K562 (cell line): ENCODE results near the gene CDYL. TPM values are rescaled to one million over a fixed set of nuclear protein-coding genes. Genes with fewer than 3 reads are reported as not detected.

Experiments
- CHCHD3 ChIP-seq: fragments of 250-450 bp; sonication (Bioruptor Pico); IDR thresholded peaks from 2 replicates; pipeline ENCODE4 v2.1.2; 2022; ENCODE audit warnings: mild to moderate bottlenecking
- CHD7 ChIP-seq: fragments of 200-600 bp; sonication (generic); IDR thresholded peaks from one replicate; pipeline ENCODE4 v1.6.1; 2012; ENCODE audit warnings: mild to moderate bottlenecking, low read depth, low read length, inconsistent platforms
- ELF1 ChIP-seq: fragments of 200-800 bp; sonication (Bioruptor generic); IDR thresholded peaks from 2 replicates; pipeline ENCODE4 v1.6.1; 2016; ENCODE audit warnings: missing genetic modification characterization, missing compliant biosample characterization
- GABPB1 ChIP-seq: sonication (generic); formaldehyde crosslinking; IDR thresholded peaks from 2 replicates; pipeline ENCODE4 v1.8.0; 2022; ENCODE audit warnings: mild to moderate bottlenecking, missing genetic modification reagents
- ILF3 ChIP-seq: fragments of 450-650 bp; IDR thresholded peaks from 2 replicates; pipeline ENCODE4 v1.6.1; 2018; ENCODE audit warnings: antibody characterized with exemption, mild to moderate bottlenecking, moderate library complexity, borderline replicate concordance
- PHF20 ChIP-seq: fragments of 450-650 bp; IDR thresholded peaks from 2 replicates; pipeline ENCODE4 v1.6.1; 2018; ENCODE audit not compliant: partially characterized antibody
- PREB ChIP-seq: sonication (generic); formaldehyde crosslinking; IDR thresholded peaks from 2 replicates; pipeline ENCODE4 v1.8.1; 2023; ENCODE audit warnings: mild to moderate bottlenecking, missing genetic modification reagents
- TAF7 ChIP-seq: fragments of 450-650 bp; IDR thresholded peaks from 2 replicates; pipeline ENCODE4 v1.6.1; 2016; ENCODE audit warnings: missing genetic modification characterization, missing compliant biosample characterization
- ZFX ChIP-seq: sonication (generic); formaldehyde crosslinking; IDR thresholded peaks from 2 replicates; pipeline ENCODE4 v1.8.0; 2022; ENCODE audit warnings: mild to moderate bottlenecking, missing genetic modification reagents, moderate library complexity
- polyA plus RNA-seq, 8 experiments: library from polyadenylated mRNA; depleted of rRNA in 4 of 8; stranded (reverse) in 5 of 8; unstranded in 3 of 8; fragments of >200 nt; fragmentation: Nextera tagmentation in 2 of 8; fragmentation: Illumina TruSeq in 1 of 8; extraction: Ambion mirVana in 2 of 8; extraction: Trizol in 1 of 8; gene quantifications; 2 replicates each; pipeline versions ENCODE4 v1.2.1 to v1.2.3, GENCODE V29; 2011 to 2014; ENCODE audit warnings: inconsistent platforms in 1 of 8, missing spikeins in 1 of 8
- total RNA-seq, 7 experiments: library from RNA; depleted of rRNA in 6 of 7; stranded (reverse); fragments of >200 nt in 6 of 7; fragmentation: Illumina TruSeq in 2 of 7; extraction: Trizol in 2 of 7; gene quantifications; 2 replicates each; pipeline versions ENCODE4 v1.2.1 to v1.2.3, GENCODE V29; 2011 to 2021; ENCODE audit warnings: low replicate concordance in 1 of 7

Gene CDYL
- total and polyA plus RNA-seq, 9 of the 15 experiments (the other 6 are each of a cell fraction or from before 2014, with no cell fraction given): 8.1 to 45.8 (median 40.8) TPM

GRCh38 chr6:5004373-5005037, 228.3 kb downstream of the CDYL start (continued):
- TF ChIP-seq CHD7 (no peak), ZFX (CRISPR knock-in tag) (peak; percentile 43; the same call in 1 of the 2 replicates), PREB (CRISPR knock-in tag) (peak; percentile 84; the same call in 1 of the 2 replicates), GABPB1 (CRISPR knock-in tag) (no peak; the same call in 1 of the 2 replicates), CHCHD3 (no peak), ILF3 (no peak), ELF1 (0 out of 2 replicates have a peak, but pooled peaks have one; percentile 7), TAF7 (peak; percentile 9; the same call in 1 of the 2 replicates), PHF20 (peak; percentile 1)
